OCI-LY3 (cell line): ENCODE measurements around the gene HBE1.

Source experiments
- H2AFZ ChIP-seq: fragments of 200-600, 300-600 bp; shearing (Covaris generic); 2 replicates; pipeline ENCODE4 v1.6.0; 2014; ENCODE audit warnings: antibody characterized with exemption, low read depth, low read length
- H3K27ac ChIP-seq: fragments of 200-600, 300-600 bp; sonication (generic); 2 replicates; pipeline ENCODE4 v1.5.1; 2014; ENCODE audit warnings: mild to moderate bottlenecking, low read length, moderate library complexity, mixed read lengths
- H3K27me3 ChIP-seq: fragments of 200-600, 300-600 bp; sonication (generic); 2 replicates; pipeline ENCODE4 v1.6.1; 2014; ENCODE audit warnings: low read depth, low read length, mixed read lengths
- H3K36me3 ChIP-seq: fragments of 200-600, 300-600 bp; sonication (generic); replicated peaks from 2 replicates; pipeline ENCODE3; 2014; ENCODE audit warnings: low read depth, low read length, mixed read lengths
- H3K4me1 ChIP-seq: fragments of 300-600, 200-600 bp; sonication (generic); 2 replicates; pipeline ENCODE4 v1.6.1; 2014; ENCODE audit warnings: low read length, mixed read lengths
- H3K4me2 ChIP-seq: fragments of 200-600, 300-600 bp; sonication (generic); 2 replicates; pipeline ENCODE4 v1.6.1; 2014; ENCODE audit warnings: low read length, mixed read lengths
- H3K4me3 ChIP-seq: fragments of 300-600, 200-600 bp; sonication (generic); 2 replicates; pipeline ENCODE4 v1.5.1; 2014; ENCODE audit warnings: antibody characterized with exemption, mild to moderate bottlenecking, low read length, moderate library complexity
- H3K79me2 ChIP-seq: fragments of 300-600, 200-600 bp; shearing (Covaris generic); 2 replicates; pipeline ENCODE4 v1.6.1; 2014; ENCODE audit warnings: mild to moderate bottlenecking, low read length, mixed read lengths
- H3K9ac ChIP-seq: fragments of 300-600, 200-600 bp; shearing (Covaris generic); 2 replicates; pipeline ENCODE4 v1.6.0; 2014; ENCODE audit warnings: mild to moderate bottlenecking, low read length, moderate library complexity
- H3K9me3 ChIP-seq: fragments of 200-600, 300-600 bp; shearing (Covaris generic); 2 replicates; pipeline ENCODE4 v1.6.1; 2014; ENCODE audit warnings: low read length, mixed read lengths; ENCODE audit not compliant: insufficient read depth
- H4K20me1 ChIP-seq: fragments of 200-600, 300-600 bp; sonication (generic); 2 replicates; pipeline ENCODE4 v1.6.1; 2016; ENCODE audit warnings: low read length, mixed read lengths; ENCODE audit not compliant: insufficient read depth
- CTCF ChIP-seq: fragments of 200-600, 300-600 bp; sonication (generic); IDR thresholded peaks from 2 replicates; pipeline ENCODE4 v1.5.1; 2014; ENCODE audit warnings: antibody characterized with exemption, low read length, low read depth
- EZH2phosphoT487 ChIP-seq: fragments of 200-600 bp; shearing (Covaris generic); IDR thresholded peaks from 2 replicates; pipeline ENCODE4 v1.6.1; 2018; ENCODE audit warnings: antibody characterized with exemption, mixed run types, low read depth

Gene HBE1

GRCh38 chr11:5282628-5283027 lies 12.9 kb upstream of the HBE1 start:
- Histone ChIP-seq H3K4me1 (peaks cover 21% of the 10 kb centered on the region), H3K4me2 (no peak overlapping the region), H3K79me2 (no peaks in the 10 kb centered on the region), H3K27ac (no peak overlapping the region), H3K9me3 (no peaks in the 10 kb centered on the region), H3K36me3 (no peaks in the 10 kb centered on the region), H4K20me1 (no peaks in the 10 kb centered on the region), H2AFZ (no peak overlapping the region), H3K27me3 (no peaks in the 10 kb centered on the region), H3K9ac (no peak overlapping the region), H3K4me3 (no peak overlapping the region)
- TF ChIP-seq CTCF (no peak), EZH2phosphoT487 (no peak)

GRCh38 chr11:5281596-5281995 lies 11.9 kb upstream of the HBE1 start:
- no peak overlapping the region for H3K4me2 ChIP-seq
- no peaks in the 10 kb centered on the region for H3K36me3 ChIP-seq
- TF ChIP-seq CTCF (no peak), EZH2phosphoT487 (no peak)
- no peak overlapping the region for H3K4me3 ChIP-seq
- H2AFZ ChIP-seq, result no peak overlapping the region
- no peaks in the 10 kb centered on the region for H3K79me2 ChIP-seq
- no peak overlapping the region for H3K9ac ChIP-seq
- H3K4me1 ChIP-seq, result peaks cover 21% of the 10 kb centered on the region
- H3K27me3 ChIP-seq, result no peaks in the 10 kb centered on the region
- no peak overlapping the region for H3K27ac ChIP-seq
- no peaks in the 10 kb centered on the region for H3K9me3 ChIP-seq
- no peaks in the 10 kb centered on the region for H4K20me1 ChIP-seq

GRCh38 chr11:5280582-5281102 lies 10.9 kb upstream of the HBE1 start:
- TF ChIP-seq EZH2phosphoT487, result no peak
- no peak for TF ChIP-seq CTCF
- no peak overlapping the region for H3K4me3 ChIP-seq
- H3K4me2 ChIP-seq, result peak overlapping the region; percentile 52
- H3K9me3 ChIP-seq, result no peaks in the 10 kb centered on the region
- H3K79me2 ChIP-seq, result no peaks in the 10 kb centered on the region
- no peaks in the 10 kb centered on the region for H4K20me1 ChIP-seq
- H3K27ac ChIP-seq, result no peak overlapping the region
- H3K27me3 ChIP-seq, result no peaks in the 10 kb centered on the region
- no peaks in the 10 kb centered on the region for H3K36me3 ChIP-seq
- H3K9ac ChIP-seq, result no peak overlapping the region
- 0 out of 2 replicates have a peak overlapping the region, but pooled peaks have one; percentile 35 for H2AFZ ChIP-seq
- peaks cover 21% of the 10 kb centered on the region for H3K4me1 ChIP-seq

- H3K27ac ChIP-seq, result no peak overlapping the region
- H3K4me3 ChIP-seq, result no peak overlapping the region
- H2AFZ ChIP-seq, result peak overlapping the region; percentile 32; the same call in 1 of the 2 replicates
- no peaks in the 10 kb centered on the region for H3K9me3 ChIP-seq
- TF ChIP-seq EZH2phosphoT487, result no peak
- TF ChIP-seq CTCF, result no peak
- H3K9ac ChIP-seq, result no peak overlapping the region
- H3K4me2 ChIP-seq, result no peak overlapping the region
- H3K79me2 ChIP-seq, result no peaks in the 10 kb centered on the region
- no peaks in the 10 kb centered on the region for H3K36me3 ChIP-seq
- H4K20me1 ChIP-seq, result no peaks in the 10 kb centered on the region
- H3K4me1 ChIP-seq, result peaks cover 21% of the 10 kb centered on the region
- no peaks in the 10 kb centered on the region for H3K27me3 ChIP-seq
Observed at GRCh38 chr11:5279471-5280090, 9.8 kb upstream of the HBE1 start.
